Hematopoietic multipotent progenitor cell treated with erythropoietin and hydrocortisone succinate and interleukin-3 and kit ligand, for 17 days (in vitro differentiated cells): ENCODE data around the gene MAP3K4.

ENCODE experiments used
- DNase-seq: peaks from one replicate; pipeline ENCODE4 v3.0.0-alpha.2; 2015; ENCODE audit warnings: low spot score

MAP3K4 gene

GRCh38 chr6:161125591-161125990 is 134.0 kb downstream of the MAP3K4 start:
- DNase-seq = no peak

- no peak for DNase-seq
Measured at GRCh38 chr6:161127071-161127740, 135.6 kb downstream of the MAP3K4 start.

GRCh38 chr6:161128230-161128629 is 136.7 kb downstream of the MAP3K4 start:
- no peak for DNase-seq

GRCh38 chr6:161128680-161129196 is 137.2 kb downstream of the MAP3K4 start:
- DNase-seq = no peak

GRCh38 chr6:161130541-161130940 is 139.0 kb downstream of the MAP3K4 start:
- DNase-seq = no peak

GRCh38 chr6:161130967-161131766 is 139.6 kb downstream of the MAP3K4 start:
- no peak for DNase-seq

- DNase-seq = no peak
Measured at GRCh38 chr6:161132384-161132783, 140.8 kb downstream of the MAP3K4 start.

- no peak for DNase-seq
Measured at GRCh38 chr6:161133963-161134362, 142.4 kb downstream of the MAP3K4 start.

- DNase-seq = no peak
Measured at GRCh38 chr6:161134550-161135298, 143.2 kb downstream of the MAP3K4 start.

GRCh38 chr6:161135695-161136591 is 144.4 kb downstream of the MAP3K4 start:
- DNase-seq = no peak

- no peak for DNase-seq
Measured at GRCh38 chr6:161136655-161137054, 145.1 kb downstream of the MAP3K4 start.

- DNase-seq = no peak
Measured at GRCh38 chr6:161137320-161137719, 145.8 kb downstream of the MAP3K4 start.

GRCh38 chr6:161137839-161138542 is 146.4 kb downstream of the MAP3K4 start:
- DNase-seq = no peak

- no peak for DNase-seq
Measured at GRCh38 chr6:161138543-161139303, 147.2 kb downstream of the MAP3K4 start.

- DNase-seq = no peak
Measured at GRCh38 chr6:161139304-161139765, 147.8 kb downstream of the MAP3K4 start.

- DNase-seq = peak; percentile 65
Measured at GRCh38 chr6:161139766-161140553, 148.4 kb downstream of the MAP3K4 start.

- no peak for DNase-seq
Measured at GRCh38 chr6:161140554-161140875, 148.9 kb downstream of the MAP3K4 start.

GRCh38 chr6:161141173-161141572 is 149.6 kb downstream of the MAP3K4 start:
- DNase-seq = no peak

GRCh38 chr6:161142957-161143296 is 151.4 kb downstream of the MAP3K4 start:
- no peak for DNase-seq
